Daoy (cell line): Measurements from ENCODE around the gene LILRA2. TPM values are rescaled to one million over a fixed set of nuclear protein-coding genes. Genes with fewer than 3 reads are reported as not detected.
"Not testable (repeated sequence)": the region's sequence is repeated elsewhere in the genome, so short reads cannot be mapped to it uniquely, and the experiment has no call there.

Experiments used
- DNase-seq: peaks from one replicate; pipeline ENCODE4 v3.0.0-alpha.2; 2015; ENCODE audit warnings: low read depth
- total RNA-seq: library from RNA; depleted of rRNA; stranded (reverse); fragments of >200 nt; shearing (Covaris generic); gene quantifications from 2 replicates; pipeline ENCODE4 v1.2.3, GENCODE V29; 2014; rRNA removed

The LILRA2 gene
- total RNA-seq: not detected in 2 replicates

GRCh38 chr19:54573330-54573872 lies at the start of gene LILRA2:
Gene LILRA2 (plus strand): TSS chr19:54573790. CDS start chr19:54573879, 89 bp downstream.
- no peak for DNase-seq

DNA sequence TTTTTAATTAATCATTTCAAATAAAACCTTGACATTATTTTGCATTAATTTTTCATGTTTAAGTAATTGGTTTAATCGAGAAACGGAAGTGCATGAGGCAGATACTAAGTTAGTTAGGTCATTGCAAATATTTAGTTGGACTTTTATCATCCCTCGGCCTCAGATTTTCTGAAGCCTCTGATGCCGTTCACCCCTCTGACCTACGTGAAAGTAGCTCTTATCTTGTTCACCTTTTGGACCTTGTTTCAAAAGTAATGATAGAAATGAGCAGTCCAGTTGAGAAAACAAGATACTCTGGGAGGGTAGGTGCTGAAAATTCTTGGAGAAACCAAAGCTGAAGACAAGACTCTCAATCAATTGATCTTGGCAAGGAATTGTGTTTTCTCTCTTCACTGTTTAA lies 48.0 kb upstream of the LILRA2 start:
- DNase-seq: no peak

- no peak for DNase-seq
These were observed 46.6 kb upstream of the LILRA2 start for GRCh38 chr19:54526972-54527371.

GRCh38 chr19:54530866-54531265 lies 42.7 kb upstream of the LILRA2 start:
- no peak for DNase-seq

GRCh38 chr19:54532528-54532927 lies 41.1 kb upstream of the LILRA2 start:
- DNase-seq: no peak

DNA sequence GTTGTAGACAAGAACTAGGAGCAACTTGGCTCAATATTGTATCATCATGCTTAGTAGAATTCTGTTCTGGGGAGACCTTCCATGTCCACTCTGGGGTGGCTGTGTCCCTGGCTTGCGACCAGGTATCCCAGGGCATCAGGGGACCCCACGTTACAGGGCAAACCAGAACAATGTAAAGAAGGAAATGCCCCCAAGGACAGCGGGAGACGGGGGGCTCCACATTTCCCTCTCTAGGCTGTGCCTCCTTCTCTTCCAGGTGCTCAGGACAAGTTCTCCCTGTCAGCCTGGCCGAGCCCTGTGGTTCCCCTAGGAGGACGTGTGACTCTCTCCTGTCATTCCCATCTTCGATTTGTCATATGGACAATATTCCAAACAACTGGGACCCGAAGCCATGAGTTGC lies 40.1 kb upstream of the LILRA2 start:
- no peak for DNase-seq

DNA sequence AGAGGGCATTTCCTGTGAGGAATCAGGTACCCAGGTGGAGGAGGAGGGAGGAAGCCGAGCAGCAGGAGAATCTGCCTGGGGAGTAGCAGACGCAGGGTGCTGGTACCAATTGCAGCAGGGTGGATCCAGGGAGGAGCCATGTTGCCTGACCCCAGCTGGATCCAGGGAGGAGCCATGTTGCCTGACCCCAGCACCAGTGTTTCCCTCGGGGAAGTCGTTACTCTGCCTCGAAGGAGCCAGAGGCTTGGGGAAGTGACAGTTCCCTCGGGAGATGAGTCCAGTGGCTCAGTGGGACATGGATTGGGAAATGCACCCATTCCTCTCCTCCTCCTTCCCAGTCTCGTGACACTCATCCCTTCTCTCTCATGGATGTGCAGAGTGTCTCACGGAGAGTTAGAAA lies 39.4 kb upstream of the LILRA2 start:
- no peak for DNase-seq

- no peak for DNase-seq
These were observed 38.0 kb upstream of the LILRA2 start for GRCh38 chr19:54535601-54536000.

GRCh38 chr19:54536956-54537355 lies 36.6 kb upstream of the LILRA2 start:
- DNase-seq: no peak

DNA sequence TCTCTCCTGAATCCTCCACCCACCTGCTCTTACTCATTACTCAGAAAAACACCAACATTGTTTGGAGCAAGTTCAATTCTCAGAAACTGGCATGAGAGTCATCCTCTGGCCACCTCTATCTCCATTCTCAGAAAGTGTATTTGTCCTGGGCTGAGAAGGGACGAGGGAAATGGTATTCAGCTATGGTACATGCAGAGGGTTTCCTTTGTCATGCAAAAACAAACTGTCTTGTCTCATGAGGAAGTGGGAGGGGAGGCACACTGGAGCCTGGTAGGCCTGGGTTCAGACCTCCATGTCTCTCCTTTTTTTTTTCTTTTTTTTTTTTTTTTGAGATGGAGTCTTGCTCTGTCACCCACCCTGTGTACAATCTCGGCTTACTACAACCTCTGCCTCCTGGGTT lies 31.9 kb upstream of the LILRA2 start:
- no peak for DNase-seq

DNA sequence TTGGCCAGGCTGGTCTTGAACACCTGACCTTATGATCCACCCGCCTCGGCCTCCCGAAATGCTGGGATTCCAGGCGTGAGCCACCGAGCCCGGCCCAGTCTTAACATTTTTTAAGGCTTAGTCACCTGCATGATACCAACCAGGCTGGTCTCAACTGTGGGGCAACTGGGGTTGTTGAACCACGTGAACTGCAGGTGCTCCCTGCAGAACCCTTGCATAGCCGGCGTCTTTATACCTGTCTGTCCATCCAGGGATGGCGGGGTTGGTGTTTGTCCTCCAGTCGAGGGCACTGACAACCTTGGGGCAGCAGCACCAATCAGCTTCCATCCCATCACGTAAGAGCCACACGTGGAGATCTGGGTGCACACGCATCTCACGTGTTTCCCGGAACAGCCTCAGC lies 24.8 kb upstream of the LILRA2 start:
- no peak for DNase-seq

GRCh38 chr19:54549224-54549623 lies 24.4 kb upstream of the LILRA2 start:
- DNase-seq: no peak

GRCh38 chr19:54551293-54551692 lies 22.3 kb upstream of the LILRA2 start:
- no peak for DNase-seq

GRCh38 chr19:54551950-54552912 lies 21.4 kb upstream of the LILRA2 start:
- DNase-seq: no peak

- DNase-seq: no peak
These were observed 20.7 kb upstream of the LILRA2 start for GRCh38 chr19:54552913-54553310.

DNA sequence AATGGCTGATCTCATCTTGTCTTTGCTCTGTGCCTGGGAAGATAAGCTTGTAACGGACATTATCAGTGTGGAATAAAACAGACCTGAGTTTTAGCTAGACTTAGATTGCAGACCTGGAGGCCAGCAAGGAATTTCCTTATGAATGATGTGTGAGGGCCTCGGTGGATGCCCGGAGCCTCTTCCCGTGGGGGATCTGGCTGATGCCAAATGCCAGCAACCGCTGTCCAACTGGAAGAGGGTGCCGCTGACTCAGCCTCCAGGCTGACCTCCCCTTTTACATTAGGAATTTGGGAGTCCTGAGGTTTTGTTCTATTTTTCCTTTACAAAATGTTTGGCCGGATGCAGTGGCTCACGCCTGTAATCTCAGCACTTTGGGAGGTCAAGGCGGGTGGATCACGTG lies 19.6 kb upstream of the LILRA2 start:
- peak; percentile 55 for DNase-seq

DNA sequence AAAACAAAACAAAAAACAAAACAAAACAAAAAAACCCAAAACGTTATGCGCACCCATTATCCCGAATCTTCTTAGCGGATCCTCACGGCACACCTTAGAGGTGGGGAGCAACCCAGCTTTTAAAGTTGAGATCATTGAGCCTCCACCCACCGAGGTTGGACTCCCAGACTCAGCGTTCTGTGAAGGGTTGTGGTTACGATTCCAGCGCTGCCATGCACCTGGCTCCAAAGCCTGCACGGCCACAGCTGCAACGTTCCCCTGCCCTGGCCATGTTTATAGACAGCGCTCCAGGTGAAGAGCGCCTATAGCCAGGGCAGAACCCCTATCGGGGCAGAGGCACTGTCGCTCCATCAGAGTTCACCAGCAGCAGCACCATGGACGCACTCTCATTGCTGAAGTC lies 18.7 kb upstream of the LILRA2 start:
- no peak for DNase-seq

DNA sequence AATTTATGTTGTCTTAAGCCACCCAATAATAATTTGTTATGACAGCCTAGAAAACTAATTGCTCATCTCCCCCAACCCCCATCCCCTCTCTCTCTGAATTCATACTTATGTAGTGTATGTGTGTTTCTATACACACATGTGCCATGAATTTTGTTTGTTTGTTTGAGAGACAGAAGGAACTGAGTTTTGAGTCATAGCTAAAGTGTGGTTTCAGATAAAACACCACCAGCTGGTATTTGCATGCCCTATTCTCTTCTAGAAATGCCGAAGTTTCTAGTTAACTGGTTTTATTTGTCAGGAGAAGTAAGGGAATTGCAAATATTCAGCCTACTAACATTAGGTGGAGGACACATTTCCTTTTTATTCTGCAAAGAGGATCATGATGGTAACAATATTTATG lies 17.4 kb upstream of the LILRA2 start:
- no peak for DNase-seq

- DNase-seq: no peak
These were observed 15.3 kb upstream of the LILRA2 start for GRCh38 chr19:54558339-54558738.

DNA sequence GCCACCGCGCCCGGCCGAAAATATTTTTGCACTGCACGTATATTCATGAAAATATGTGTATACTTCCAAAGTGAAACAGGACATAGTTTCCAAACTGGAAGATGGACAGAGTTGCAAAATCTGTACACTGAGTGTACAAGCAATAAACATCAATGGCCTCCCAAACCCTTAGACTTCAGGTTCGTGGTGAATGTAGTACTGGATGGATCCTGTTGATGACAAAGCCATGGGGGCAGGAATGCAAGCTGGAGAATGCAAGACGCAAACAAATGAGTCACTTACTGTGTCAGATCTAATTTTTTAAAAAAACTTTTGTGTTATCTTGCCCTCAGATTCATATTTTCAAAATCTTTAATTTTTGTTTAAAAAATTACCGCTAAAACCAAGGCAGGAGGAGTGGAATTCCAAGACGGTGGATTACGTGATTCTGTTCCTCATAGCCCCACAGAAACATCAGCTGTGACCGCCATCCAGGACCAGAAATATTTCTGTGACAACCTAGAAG lies 12.7 kb upstream of the LILRA2 start:
- DNase-seq: peak; percentile 68

DNA sequence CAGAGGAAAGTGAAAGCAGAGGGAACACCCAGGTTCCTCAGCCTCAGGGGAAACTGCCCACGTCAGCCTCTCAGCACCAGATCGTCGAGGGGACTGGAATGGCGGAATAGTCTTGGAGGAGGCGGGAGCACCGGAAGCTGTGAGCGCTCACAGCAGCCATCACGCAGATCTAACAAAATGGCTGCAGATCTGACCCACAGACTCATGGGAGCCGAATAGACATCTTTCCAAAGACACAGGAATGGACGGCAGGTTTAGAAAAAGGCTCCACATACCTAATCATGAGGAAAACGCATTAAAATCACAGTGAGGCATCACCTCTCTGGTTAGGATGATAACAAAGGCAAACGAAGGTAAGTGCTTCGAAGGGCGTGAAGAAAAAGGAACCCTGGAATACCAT lies 11.8 kb upstream of the LILRA2 start:
- peak; percentile 89 for DNase-seq

GRCh38 chr19:54563206-54563605 lies 10.4 kb upstream of the LILRA2 start:
- not testable (repeated sequence) for DNase-seq

- no peak for DNase-seq
These were observed 3.3 kb upstream of the LILRA2 start for GRCh38 chr19:54570316-54570715.
